Activated CD4-positive, alpha-beta T cell treated with anti-CD3 and anti-CD28 coated beads, Interleukin-2, amount 50 U/mL, for 24 hours (primary cell): ENCODE data around the gene PNPT1.
"Not testable (repeated sequence)": the region's sequence is repeated elsewhere in the genome, so short reads cannot be mapped to it uniquely, and the experiment has no call there.

Experiments
- DNase-seq, 2 donors: peaks; one replicate each; pipeline ENCODE4 v3.0.0-alpha.2; 2020; ENCODE audit warnings: low read depth in 1 of 2, low spot score in 1 of 2

The PNPT1 gene

DNA sequence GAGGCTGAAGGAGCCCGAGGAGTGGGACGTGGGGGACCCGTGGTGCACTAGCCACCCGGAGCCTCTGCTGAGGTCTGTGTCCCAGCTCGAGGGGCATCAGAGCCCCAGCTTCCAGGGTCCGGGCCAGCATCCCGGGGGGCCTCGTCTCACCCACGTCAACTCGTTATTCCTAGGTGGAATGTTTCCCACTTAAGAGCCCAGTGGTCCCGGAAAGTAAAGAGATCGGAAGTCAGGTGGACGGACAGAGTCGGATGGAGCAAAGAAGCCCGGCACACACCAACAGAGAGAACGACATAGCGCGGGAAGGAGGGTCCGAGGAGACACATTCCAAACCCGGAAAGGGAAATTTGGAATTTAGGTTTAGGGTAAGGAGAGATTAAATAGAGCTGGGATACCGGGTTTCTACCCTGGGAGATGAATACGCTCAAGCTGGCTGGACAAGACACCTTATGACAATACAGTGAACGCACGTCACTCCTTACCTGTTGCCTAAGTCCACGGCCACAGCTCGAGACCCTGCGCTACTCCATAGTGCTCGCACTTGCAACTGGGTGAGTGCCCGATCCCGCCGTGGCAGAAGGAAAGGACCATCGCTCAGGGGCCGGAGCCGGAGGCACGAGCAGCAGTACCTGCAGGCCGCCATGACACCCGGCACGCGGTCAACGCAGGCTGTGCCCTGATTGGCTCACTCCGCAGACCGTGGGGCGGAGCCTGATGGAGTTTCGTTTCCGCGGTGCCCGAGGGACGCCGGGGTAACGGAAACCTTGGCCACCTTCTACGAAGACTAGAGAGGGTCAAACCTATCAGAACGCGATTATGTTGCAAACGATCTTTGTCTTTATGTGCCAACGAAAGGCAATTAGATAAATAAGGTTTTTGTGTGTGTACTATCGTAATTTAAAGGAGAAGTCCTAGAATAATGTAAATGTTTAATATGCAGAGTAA, at the start of gene PNPT1:
TSS of gene PNPT1 (minus strand) at position 664 of the 945 bp plus-strand sequence. CDS start at position 643, 21 bp downstream.
- DNase-seq: peak; percentile 85 to 90

DNA sequence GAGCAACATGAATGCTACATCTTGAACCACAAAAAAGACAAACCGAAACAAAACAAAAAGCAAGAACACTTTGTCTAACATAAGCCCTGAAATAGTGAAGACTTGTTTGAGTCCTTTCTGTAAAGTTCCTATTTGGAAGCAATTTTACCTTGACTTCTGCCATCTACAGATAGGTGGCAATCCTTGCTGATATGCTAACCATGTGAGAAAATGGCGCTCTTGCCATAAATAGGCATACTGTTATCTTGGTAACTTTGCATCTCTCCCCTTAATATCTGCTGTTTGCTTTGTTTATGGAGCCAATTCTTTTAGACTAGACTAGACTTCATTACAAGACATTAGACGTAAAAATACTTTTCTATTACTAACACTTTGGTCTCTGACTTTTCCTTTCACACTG, 49.4 kb upstream of the PNPT1 start:
- no peak for DNase-seq

DNA sequence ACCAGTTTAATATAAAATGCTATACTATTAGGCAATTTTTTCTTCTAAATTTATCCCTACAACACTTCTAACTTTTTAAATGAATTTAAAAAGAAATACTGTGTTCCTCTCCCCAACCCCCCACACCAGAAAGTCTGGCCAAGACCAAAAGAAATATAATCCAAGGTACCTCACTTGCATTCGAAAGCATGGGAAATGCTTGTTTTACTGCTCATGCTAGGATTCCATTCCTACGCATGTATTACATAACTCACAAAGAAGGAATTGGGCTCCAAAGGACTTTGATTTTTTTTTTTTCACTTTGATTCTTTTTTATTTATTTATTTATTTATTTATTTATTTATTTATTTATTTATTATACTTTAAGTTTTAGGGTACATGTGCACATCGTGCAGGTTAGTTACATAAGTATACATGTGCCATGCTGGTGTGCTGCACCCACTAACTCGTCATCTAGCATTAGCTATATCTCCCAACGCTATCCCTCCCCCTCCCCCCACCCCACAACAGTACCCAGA, 42.4 kb upstream of the PNPT1 start:
- DNase-seq: not testable (repeated sequence)

DNA sequence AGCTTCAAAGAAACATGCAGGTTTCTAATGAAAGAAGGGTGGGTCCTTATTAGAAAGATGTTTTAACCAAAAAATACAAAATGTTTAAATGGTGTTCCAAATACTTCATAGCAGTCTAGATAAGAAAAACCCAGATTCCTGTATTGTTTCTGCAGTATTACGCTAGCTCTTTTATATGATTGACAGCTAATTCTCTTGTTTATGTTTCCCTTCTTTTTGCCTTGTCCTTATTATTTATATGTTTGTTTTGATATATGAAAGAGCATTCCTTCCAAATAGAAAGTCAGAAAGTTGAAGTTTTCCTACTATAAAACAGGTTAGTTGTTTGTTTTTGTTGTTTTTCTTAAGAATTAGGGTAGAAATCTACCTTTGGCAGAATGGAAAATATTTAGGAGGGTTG, 41.1 kb upstream of the PNPT1 start:
- DNase-seq: no peak

DNA sequence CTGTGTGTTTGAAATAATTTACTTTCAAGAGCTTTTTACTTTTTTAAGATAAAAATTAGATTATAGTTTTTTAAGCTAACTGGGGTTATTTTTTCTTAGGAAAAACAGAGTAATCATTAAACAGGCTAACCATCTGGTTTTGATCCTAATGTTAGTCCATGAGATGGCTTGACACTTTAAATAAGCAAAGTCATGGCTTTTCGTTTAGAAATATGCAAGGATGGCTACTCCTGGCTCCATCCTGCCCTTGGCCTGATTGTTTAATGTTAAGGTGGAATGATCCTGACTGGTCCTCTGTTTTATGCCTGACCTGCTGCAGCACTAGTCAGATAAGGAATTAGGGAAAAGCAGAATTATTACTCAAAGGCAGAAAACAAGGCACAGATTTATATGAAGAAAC, 39.7 kb upstream of the PNPT1 start:
- no peak for DNase-seq

DNA sequence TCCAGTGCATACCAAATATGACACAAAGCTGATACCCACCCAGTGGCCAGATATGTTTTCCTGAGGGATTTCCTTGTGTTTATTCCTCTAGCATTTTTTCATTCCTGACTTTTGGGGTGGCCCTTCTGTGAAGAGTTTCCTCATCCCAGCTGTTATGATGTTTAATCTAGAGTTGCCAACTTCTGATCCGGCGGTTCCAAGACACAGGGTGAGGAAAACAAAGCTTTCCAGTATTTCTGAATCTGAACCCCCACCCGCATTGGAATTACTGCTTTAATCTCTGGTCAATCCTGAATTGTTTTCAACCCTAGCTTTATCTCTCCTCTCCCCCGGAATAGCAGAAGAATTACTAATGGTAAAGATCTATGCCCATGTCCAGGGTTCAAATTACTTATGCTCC, 39.2 kb upstream of the PNPT1 start:
- no peak for DNase-seq

DNA sequence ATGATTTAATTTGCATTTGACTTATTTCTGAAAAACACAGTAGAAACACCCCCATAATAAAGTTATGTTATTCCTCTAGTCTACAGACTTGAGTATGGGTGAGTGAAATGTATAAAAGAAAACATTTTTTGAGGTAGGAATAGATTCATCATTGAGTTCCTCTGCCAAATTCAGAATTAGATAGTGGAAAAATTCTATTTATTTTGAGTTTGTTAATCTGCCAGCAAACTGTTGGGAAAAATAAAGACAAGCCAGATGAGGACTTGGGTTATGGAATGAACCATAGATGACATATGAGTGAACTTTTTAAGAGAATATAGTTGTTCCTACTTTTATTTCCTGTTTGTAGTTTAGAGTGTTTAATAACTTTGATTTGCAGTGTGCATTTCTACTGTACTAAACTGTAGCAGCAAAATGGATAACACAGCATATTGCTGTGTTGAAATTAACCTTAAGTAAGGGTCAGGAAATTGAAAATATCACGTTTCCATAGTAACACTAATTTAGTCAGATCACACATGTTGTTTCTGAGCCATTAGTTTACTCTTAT, 35.6 kb upstream of the PNPT1 start:
- no peak for DNase-seq

DNA sequence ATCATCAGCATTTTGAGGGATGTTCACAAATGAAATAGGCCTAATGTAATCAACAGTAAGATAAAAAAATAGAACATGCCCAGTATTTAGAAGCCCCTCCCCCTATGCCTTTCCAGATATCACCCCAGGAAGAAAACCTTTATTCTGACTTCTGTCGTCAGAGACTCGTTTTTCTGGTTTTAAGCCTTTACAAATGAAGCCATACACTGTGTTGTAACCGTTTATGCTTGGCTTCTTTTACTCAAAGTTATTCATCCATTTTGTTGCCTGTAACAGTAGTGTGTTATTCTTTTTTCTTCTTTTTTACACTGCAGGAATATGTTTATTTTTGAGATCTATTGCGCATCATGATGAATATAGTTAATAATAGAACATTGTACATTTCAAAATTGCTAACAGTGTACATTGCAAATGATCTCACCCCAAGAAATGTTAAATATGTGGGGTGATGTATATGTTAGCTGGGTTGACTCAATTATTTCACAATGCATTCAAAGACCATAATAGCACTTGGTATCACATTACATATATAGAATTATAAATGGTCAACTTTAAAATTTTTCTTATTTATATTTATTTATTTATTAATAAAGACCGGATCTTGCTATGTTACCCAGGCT, 28.1 kb upstream of the PNPT1 start:
- no peak for DNase-seq

DNA sequence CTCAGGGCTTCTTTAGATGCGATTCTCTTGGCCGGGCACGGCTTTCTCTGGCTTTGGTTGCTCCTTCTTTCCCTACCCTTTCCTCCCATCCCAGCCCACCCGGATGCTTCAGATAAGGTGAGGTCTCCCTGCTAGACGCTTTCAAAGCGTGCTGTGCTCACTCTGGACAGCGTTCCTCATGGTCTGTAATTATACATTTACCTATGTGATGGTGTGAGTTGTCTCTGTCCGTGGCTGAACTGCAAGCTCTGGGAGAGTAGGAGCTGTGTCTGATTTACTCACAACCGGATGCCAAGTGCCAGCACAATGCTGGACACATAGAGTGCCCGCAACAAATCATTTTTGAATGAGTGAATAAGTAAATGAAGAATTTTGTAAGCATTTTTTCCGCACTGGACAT, 26.8 kb upstream of the PNPT1 start:
- DNase-seq: no peak

DNA sequence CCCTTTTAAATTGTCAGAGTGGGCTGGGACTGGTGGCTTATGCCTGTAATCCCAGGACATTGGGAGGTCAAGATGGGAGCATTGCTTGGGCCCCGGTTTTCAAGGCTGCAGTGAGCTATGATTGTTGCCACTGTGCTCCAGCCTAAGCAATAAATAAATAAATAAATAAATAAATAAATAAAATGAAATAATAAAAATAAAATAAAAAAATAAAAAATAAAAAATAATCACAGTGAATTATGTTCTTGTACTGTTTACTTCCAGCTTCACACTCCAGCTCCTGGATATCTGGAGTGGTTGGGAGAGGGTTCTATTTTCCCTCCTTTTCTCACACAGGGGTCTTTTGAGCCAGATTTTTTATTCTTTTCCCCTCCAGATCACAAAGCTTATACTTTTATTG, 26.2 kb upstream of the PNPT1 start:
- no peak for DNase-seq

DNA sequence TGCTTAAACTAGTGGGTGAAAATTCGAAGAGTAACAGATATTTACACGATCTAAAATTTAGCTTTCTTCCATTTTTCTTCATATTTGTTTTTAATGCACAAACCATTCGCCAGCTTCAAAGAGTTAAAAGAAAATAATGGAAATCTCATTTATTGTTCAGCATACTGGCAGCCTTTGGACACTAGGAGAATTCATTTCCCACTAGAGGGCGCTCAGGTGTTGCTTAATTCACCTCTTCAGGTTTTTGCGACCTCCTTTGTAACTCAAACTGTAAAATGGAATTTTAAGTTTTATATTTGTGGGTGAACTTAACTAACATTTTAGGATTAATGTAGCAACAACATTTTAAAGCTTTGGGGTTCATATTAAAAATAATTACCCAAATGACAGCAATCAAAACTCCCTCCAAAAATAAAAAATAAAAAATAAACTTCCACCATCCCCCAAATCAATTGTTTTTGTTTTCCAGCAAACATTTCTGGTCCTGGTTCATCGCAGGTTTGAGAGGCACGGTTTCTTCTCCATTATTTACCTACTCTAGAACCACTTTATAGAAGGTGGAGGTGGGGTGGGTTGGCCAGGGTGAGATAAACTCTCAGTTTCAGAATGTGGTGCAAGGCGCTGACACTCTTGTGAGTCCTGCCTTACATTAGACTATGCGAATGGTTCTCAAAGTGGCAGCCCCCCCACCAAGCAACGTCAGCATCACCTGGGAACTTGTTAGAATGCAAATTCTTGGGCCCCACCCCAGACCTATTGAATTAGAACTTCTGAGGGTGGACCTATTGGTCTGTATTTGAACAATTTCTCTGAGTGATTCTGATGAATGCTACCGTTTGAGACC, 24.7 kb upstream of the PNPT1 start:
- DNase-seq: peak in 1 of 2 donors; percentile 38

DNA sequence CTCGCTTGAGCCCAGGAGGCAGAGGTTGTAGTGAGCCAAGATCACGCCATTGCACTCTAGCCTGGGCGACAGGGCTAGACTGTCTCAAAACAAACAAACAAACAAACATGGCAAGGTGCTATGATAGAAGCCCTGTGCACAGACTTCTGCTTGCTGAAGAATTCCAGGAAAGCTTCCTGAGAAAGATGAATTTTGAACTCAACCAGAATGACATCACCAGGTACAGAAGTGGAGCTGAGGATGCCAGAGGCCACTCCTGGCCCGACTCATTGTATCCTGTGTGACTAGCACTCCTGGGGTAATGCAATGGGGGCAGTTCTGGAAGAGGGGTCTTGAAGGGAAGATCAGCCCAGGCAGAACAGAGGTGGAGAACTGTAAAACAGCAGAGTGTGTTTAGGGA, 22.0 kb upstream of the PNPT1 start:
- no peak for DNase-seq

DNA sequence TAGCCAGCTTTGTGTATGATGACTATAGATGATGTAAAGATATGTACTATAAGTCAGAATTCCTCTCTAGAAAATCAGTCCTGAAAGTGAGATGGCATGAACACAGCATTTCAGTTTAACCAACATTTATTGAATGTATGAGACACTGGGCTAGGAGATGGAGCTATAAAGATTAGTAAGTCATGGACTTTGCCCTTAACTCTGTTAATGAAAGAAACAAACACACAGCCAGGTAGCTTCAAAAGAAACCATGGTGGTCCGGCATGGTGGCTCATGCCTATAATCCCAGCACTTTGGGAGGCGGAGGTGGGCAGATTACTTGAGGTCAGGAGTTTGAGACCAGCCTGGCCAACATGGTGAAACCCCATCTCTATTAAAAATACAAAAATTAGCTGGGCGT, 21.5 kb upstream of the PNPT1 start:
- not testable (repeated sequence) for DNase-seq

DNA sequence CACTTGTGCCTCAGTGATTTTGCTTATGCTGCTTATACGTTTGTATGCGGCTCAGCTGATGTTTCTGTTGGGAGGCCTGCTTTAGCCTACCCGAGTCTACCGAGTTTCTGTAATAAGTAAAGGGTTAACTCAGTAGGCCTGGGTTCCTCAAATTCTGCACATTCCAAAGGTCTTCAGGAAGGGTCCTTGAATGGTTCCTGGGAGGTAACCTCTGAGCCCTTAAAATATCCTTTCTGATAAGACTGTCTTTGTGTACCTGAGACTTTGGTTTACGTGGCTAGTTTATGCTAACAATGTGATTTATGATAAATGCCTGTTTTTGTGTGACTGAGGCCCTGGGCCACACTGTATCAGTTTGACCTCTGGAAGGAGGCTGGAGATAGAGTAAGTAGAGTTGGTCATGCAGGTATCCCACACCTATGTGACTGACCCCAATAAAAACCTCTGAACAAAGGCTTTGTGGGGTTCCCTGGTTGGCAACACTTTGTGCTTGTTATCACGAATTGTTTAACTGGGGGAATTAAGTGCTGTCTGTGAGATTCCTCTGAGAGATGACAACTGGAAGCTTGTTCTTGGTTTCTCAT, 18.9 kb upstream of the PNPT1 start:
- no peak for DNase-seq

DNA sequence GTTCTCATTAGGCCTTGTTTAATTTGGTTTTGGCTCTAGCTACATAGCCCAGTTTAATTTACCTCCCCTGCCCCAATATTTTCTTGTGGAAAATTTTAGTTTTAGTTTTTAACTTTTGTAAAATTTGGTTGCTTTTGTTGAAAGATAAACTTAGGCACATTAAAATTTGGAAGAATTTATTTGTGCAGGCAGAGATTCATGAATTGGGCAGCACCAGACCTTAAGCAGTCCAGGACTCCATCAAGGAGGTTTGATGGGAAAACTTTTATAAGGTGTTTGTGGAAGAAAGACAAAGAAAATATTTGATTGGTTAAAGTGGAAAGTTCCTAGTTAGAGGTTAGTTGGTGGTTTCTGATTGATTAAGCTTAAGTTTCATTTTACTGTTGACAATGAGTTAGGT, 16.4 kb upstream of the PNPT1 start:
- DNase-seq: no peak

DNA sequence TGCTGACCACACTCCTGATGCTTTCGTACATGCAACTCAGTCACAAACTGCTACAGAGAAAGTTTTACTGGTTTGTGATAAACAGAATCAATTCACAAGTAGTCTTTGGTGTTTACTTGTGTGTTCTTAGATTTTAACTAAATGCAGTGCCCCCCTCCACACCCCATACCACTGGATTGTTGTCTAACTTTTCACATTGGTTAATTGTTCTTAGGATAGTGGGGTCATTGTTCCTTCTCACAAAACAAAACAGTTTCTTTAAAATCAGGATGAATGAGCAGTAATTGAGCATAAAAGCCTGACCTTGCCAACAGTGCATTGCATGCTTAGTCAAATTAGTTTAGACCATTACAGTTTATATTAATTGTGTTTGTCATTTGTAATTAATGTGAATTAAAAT, 14.1 kb upstream of the PNPT1 start:
- DNase-seq: no peak

DNA sequence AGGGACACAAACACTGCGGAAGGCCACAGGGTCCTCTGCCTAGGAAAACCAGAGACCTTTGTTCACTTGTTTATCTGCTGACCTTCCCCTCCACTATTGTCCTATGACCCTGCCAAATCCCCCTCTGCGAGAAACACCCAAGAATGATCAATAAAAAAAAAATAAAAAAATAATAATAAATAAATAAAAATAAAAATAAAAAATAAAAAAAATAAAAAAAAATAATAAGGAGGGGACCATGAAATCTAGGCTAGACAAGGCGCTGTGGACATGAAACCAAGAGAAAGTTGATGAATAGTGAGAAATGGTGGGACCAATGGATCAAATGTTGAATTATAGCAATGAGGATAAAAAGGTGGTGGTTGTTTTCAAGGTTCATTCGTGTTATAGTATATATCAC, 12.6 kb upstream of the PNPT1 start:
- not testable (repeated sequence) for DNase-seq

DNA sequence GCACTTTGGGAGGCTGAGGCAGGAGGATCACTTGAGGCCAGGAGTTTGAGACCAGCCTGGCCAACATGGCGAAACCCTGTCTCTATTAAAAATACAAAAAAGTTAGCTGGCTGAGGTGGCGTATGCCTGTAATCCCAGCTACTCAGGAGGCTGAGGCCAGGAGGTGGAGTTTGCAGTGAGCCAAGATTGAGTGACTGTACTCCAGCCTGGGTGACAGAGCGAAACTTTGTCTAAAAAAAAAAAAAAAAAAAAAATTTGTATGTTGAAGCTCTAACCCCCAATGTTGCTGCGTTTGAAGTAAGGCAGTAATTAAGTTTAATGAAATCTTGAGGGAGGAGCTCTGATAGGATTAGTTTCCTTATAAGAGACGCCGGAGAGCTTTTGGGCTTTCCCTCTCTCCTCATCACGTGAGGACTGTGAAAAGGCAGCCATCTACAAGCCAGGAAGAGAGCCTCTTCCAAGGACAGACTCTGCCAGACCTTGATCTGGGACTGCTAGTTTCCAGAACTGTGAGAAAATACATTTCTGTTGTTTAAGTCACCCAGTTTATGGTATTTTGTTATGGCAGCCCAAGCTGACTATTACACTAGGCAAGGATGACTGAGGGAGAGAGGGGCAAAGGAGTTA, 11.5 kb upstream of the PNPT1 start:
- DNase-seq: no peak

DNA sequence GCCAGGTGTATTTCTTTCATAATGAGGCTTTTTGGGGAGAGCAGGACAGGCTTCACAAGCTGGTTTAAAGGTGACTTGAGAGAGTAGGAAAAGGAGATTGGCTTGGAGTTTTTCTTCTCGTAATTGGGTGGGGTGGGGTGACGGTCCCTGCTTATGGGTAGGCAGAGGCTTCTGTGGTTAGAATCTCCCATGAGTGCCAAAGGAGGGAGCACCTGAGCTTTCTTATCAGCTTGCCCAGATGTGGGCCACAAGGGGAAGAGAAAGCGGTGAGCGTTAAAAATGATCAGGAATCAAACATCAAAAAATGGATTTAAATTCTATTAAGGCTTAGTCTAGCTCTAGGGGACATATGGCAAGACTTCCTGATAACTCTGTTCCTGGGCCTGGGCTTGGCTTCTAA, 9.7 kb upstream of the PNPT1 start:
- no peak for DNase-seq

DNA sequence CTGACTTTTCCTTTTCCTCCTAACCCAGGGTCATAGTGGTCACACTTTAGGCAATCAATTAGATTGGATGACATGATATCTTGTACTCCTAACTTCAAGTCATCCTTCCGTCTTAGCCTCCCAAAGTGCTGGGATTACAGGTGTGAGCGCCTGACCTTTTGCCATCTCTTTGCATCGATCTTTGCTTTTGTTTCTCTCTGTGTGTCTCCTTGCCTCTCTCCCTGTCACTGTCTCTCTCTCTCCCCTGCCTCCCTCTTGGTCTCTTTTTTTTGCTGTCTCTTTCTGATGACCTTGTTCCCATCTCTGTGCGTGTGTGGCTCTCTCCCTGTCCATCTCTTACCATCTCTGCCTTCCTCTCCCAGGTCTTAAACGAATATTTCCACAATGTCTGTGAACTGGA, 904 bp downstream of the PNPT1 start:
- not testable (repeated sequence) for DNase-seq
